B cell (primary cell): ENCODE results near the gene SHMT1.

Experiments used
- EZH2 ChIP-seq: IDR thresholded peaks from 2 replicates; pipeline ENCODE4 v1.6.1; 2012; ENCODE audit warnings: borderline replicate concordance, low read depth, mild to moderate bottlenecking, moderate library complexity, low read length; ENCODE audit not compliant: insufficient read depth, poor library complexity, severe bottlenecking
- TF ChIP-seq, protein P1 (sequence below): fragments of 200-600 bp; IDR thresholded peaks from one replicate; pipeline ENCODE4 v1.8.0; 2022; ENCODE audit warnings: antibody characterized with exemption, mild to moderate bottlenecking

DNA sequence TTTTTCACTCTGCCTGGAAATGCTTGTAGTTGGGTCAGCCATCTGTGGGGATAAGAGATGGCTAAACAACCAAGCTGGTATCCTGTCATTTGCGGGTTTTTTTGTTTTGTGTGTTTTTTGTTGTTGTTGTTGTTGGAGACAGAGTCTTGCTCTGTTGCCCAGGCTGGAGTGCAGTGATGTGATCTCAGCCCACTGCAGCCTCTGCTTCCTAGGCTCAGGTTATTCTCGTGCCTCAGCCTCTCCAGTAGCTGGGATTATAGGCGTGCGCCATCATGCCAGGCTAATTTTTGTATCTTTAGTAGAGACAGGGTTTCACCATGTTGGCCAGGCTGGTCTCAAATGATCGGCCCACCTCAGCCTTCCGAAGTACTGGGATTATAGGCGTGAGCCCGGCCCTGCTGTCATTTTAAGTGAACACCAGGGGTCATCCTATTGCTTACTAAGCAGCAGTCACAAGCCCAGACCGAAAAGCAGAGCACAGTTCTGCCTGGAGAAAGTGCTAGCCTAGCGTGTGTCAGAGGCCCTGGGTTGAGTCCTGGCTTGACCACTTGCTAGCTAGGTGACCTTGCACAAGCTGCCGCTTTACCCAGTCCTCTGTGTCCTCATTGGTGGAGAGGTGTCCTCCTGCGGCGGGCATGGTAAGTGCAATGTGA is 43.6 kb downstream of the SHMT1 start:
- TF ChIP-seq, protein P1, sequence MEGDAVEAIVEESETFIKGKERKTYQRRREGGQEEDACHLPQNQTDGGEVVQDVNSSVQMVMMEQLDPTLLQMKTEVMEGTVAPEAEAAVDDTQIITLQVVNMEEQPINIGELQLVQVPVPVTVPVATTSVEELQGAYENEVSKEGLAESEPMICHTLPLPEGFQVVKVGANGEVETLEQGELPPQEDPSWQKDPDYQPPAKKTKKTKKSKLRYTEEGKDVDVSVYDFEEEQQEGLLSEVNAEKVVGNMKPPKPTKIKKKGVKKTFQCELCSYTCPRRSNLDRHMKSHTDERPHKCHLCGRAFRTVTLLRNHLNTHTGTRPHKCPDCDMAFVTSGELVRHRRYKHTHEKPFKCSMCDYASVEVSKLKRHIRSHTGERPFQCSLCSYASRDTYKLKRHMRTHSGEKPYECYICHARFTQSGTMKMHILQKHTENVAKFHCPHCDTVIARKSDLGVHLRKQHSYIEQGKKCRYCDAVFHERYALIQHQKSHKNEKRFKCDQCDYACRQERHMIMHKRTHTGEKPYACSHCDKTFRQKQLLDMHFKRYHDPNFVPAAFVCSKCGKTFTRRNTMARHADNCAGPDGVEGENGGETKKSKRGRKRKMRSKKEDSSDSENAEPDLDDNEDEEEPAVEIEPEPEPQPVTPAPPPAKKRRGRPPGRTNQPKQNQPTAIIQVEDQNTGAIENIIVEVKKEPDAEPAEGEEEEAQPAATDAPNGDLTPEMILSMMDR, result peak; percentile 15
- no peak for TF ChIP-seq EZH2
